H9 (cell line): ENCODE data around the gene ZNF526. TPM values are rescaled to one million over a fixed set of nuclear protein-coding genes. Genes with fewer than 3 reads are reported as not detected.

Experiments
- DNase-seq: peaks from one replicate; pipeline ENCODE4 v3.0.0-alpha.2; 2017
- H2AFZ ChIP-seq: one replicate; pipeline ENCODE4 v1.6.1; 2013; ENCODE audit warnings: mild to moderate bottlenecking, low read length, control low read depth, moderate library complexity
- H2AK5ac ChIP-seq: 2 replicates; pipeline ENCODE4 v1.6.1; 2013; ENCODE audit warnings: low read length, control low read depth, mixed read lengths; ENCODE audit not compliant: insufficient read length
- H2BK120ac ChIP-seq: one replicate; pipeline ENCODE4 v1.6.1; 2013; ENCODE audit warnings: low read depth, mild to moderate bottlenecking, low read length, control low read depth, inconsistent platforms; ENCODE audit not compliant: poor library complexity, severe bottlenecking
- H2BK12ac ChIP-seq: 2 replicates; pipeline ENCODE4 v1.6.1; 2013; ENCODE audit warnings: low read length, control low read depth, mixed read lengths, low read depth; ENCODE audit not compliant: insufficient read length
- H2BK15ac ChIP-seq: 2 replicates; pipeline ENCODE4 v1.6.1; 2013; ENCODE audit warnings: low read depth, low read length, control low read depth
- H2BK20ac ChIP-seq: one replicate; pipeline ENCODE4 v1.6.1; 2013; ENCODE audit warnings: low read depth, mild to moderate bottlenecking, low read length, control low read depth, inconsistent platforms; ENCODE audit not compliant: poor library complexity, severe bottlenecking
- H2BK5ac ChIP-seq: 2 replicates; pipeline ENCODE4 v1.6.1; 2013; ENCODE audit warnings: low read length, control low read depth, mixed read lengths; ENCODE audit not compliant: insufficient read length
- H3K14ac ChIP-seq: 2 replicates; pipeline ENCODE4 v1.6.1; 2013; ENCODE audit warnings: low read length, control low read depth; ENCODE audit not compliant: insufficient read depth
- H3K18ac ChIP-seq: 2 replicates; pipeline ENCODE4 v1.6.1; 2013; ENCODE audit warnings: low read depth, mild to moderate bottlenecking, mixed read lengths, low read length, control low read depth; ENCODE audit not compliant: insufficient read length
- H3K23ac ChIP-seq: 2 replicates; pipeline ENCODE4 v1.6.1; 2013; ENCODE audit warnings: low read length, control low read depth, mixed read lengths, low read depth; ENCODE audit not compliant: insufficient read length
- H3K23me2 ChIP-seq: 2 replicates; pipeline ENCODE4 v1.6.1; 2013; ENCODE audit warnings: low read depth, mild to moderate bottlenecking, mixed read lengths, low read length, control low read depth; ENCODE audit not compliant: insufficient read length, poor library complexity, severe bottlenecking
- H3K27ac ChIP-seq: 2 replicates; pipeline ENCODE4 v1.5.1; 2013; ENCODE audit warnings: low read length, control low read depth, mixed read lengths, low read depth; ENCODE audit not compliant: insufficient read length
- H3K27me3 ChIP-seq: 2 replicates; pipeline ENCODE4 v1.6.1; 2013; ENCODE audit warnings: low read length, control low read depth, inconsistent platforms; ENCODE audit not compliant: insufficient read depth
- H3K4ac ChIP-seq: 2 replicates; pipeline ENCODE4 v1.6.1; 2013; ENCODE audit warnings: low read depth, mild to moderate bottlenecking, control low read depth, inconsistent platforms, low read length, moderate library complexity
- H3K4me1 ChIP-seq: 2 replicates; pipeline ENCODE4 v1.6.1; 2013; ENCODE audit warnings: low read length, control low read depth, inconsistent platforms; ENCODE audit not compliant: insufficient read depth
- H3K4me2 ChIP-seq: 2 replicates; pipeline ENCODE4 v1.6.1; 2013; ENCODE audit warnings: low read length, control low read depth, mixed read lengths; ENCODE audit not compliant: insufficient read length, insufficient read depth
- H3K56ac ChIP-seq: 2 replicates; pipeline ENCODE4 v1.6.1; 2013; ENCODE audit warnings: low read depth, mild to moderate bottlenecking, mixed read lengths, low read length, control low read depth; ENCODE audit not compliant: insufficient read length
- H3K79me1 ChIP-seq: 2 replicates; pipeline ENCODE4 v1.6.1; 2013; ENCODE audit warnings: low read depth, mild to moderate bottlenecking, moderate library complexity, low read length, control low read depth, inconsistent platforms; ENCODE audit not compliant: insufficient read depth, poor library complexity, severe bottlenecking
- H3K79me2 ChIP-seq: 2 replicates; pipeline ENCODE4 v1.6.1; 2013; ENCODE audit warnings: low read length, control low read depth, inconsistent platforms; ENCODE audit not compliant: insufficient read depth
- H3K9ac ChIP-seq: 2 replicates; pipeline ENCODE4 v1.6.1; 2013; ENCODE audit warnings: low read length, control low read depth, mixed read lengths; ENCODE audit not compliant: insufficient read length; ENCODE audit errors: extremely low read depth
- H3K9me3 ChIP-seq: one replicate; pipeline ENCODE4 v1.6.1; 2013; ENCODE audit warnings: low read depth, low read length, inconsistent platforms; ENCODE audit not compliant: control insufficient read depth
- H3T11ph ChIP-seq: one replicate; pipeline ENCODE4 v1.6.1; 2013; ENCODE audit warnings: mild to moderate bottlenecking, low read length, control low read depth, inconsistent platforms
- H4K20me1 ChIP-seq: one replicate; pipeline ENCODE4 v1.6.1; 2013; ENCODE audit not compliant: control insufficient read depth, insufficient read length, insufficient read depth
- H4K5ac ChIP-seq: 2 replicates; pipeline ENCODE4 v1.6.1; 2013; ENCODE audit warnings: low read depth, mild to moderate bottlenecking, mixed read lengths, low read length, control low read depth; ENCODE audit not compliant: insufficient read length
- H4K8ac ChIP-seq: replicated peaks from 2 replicates; pipeline ENCODE4 v1.6.1; 2013; ENCODE audit warnings: low read length, control low read depth, mixed read lengths, low read depth; ENCODE audit not compliant: insufficient read length
- H4K91ac ChIP-seq: 2 replicates; pipeline ENCODE4 v1.6.1; 2013; ENCODE audit warnings: low read depth, mild to moderate bottlenecking, moderate library complexity, mixed read lengths, low read length, control low read depth; ENCODE audit not compliant: insufficient read length
- H3K27ac Mint-ChIP-seq, 3 experiments: 2 replicates in 2 of 3; 3 replicates in 1 of 3; pipeline ENCODE4 v1.8.0; 2020 to 2021; ENCODE audit warnings: mixed read lengths in 3 of 3, mild to moderate bottlenecking in 1 of 3, moderate library complexity in 1 of 3
- H3K27me3 Mint-ChIP-seq: 2 replicates; pipeline ENCODE4 v1.8.0; 2021; ENCODE audit warnings: low read depth, mild to moderate bottlenecking, moderate library complexity, mixed read lengths
- H3K36me3 Mint-ChIP-seq, 3 experiments: 2 replicates in 2 of 3; 3 replicates in 1 of 3; pipeline ENCODE4 v1.8.0; 2020 to 2021; ENCODE audit warnings: low read depth in 3 of 3, mixed read lengths in 3 of 3; ENCODE audit not compliant: insufficient read depth in 1 of 3
- H3K4me1 Mint-ChIP-seq, 2 experiments: 2 replicates each; pipeline ENCODE4 v1.8.0; 2020; ENCODE audit warnings: mixed read lengths in 2 of 2
- H3K4me3 Mint-ChIP-seq, 2 experiments: 2 replicates in 1 of 2; 3 replicates in 1 of 2; pipeline ENCODE4 v1.8.0; 2020 to 2021; ENCODE audit warnings: mild to moderate bottlenecking in 2 of 2, mixed read lengths in 2 of 2, moderate library complexity in 1 of 2
- H3K9me3 Mint-ChIP-seq, 2 experiments: 2 replicates in 1 of 2; 3 replicates in 1 of 2; pipeline ENCODE4 v1.8.0; 2020; ENCODE audit warnings: mild to moderate bottlenecking in 2 of 2, mixed read lengths in 2 of 2, moderate library complexity in 1 of 2
- WGBS: extraction: QIAGEN DNeasy Blood & Tissue Kit; methylation state at CpG from one replicate; pipeline ENCODE4 v1.1.7; 2013; ENCODE audit warnings: missing lambda C conversion rate, low lambda C conversion rate, mixed read lengths; ENCODE audit not compliant: insufficient read length; ENCODE audit errors: extremely low coverage; 5-methylcytosine and 5-hydroxymethylcytosine counted together
- total RNA-seq: library from RNA; stranded (reverse); gene quantifications from 2 replicates; pipeline ENCODE4 v1.2.1, GENCODE V29; 2021
- TF ChIP-seq, protein P1 (sequence below): fragments of 200-600 bp; sonication (generic); conservative IDR thresholded peaks from 3 replicates; pipeline ENCODE4 v1.8.0; 2021; ENCODE audit warnings: antibody characterized with exemption, mild to moderate bottlenecking

ZNF526 gene
- total RNA-seq, 1 experiment from 2014 or later, result 20.5 TPM

DNA sequence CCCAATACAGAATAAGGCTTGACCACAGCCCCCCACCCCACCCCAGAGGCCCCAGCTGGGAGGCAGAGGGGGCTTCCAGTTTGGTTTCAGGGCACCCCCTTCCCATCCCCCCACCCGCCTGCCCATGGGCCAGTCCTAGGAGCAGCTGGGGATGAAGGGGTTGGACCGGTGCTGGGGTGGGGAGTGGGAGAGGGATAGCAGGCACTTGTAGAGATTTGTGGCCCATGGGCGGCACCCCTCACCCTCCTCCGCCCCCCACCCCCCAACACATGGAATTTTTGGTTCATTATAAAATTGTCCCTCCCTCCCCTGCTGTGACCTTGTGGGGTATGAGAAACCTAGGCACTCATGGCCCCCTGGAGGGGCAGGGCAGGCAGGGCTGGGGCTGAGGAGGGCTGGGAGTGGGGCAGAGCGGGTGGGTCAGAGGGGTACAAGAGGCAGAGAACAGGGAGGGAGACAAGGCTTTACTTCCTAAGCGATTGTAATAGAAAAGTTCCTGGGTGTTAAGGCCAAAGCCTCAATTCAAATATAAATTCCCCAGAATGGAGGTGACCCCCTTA lies 27.6 kb downstream of the ZNF526 start:
- Histone ChIP-seq H3K79me2 (peaks cover 3% of the 10 kb centered on the region; the same call in 1 of the 2 replicates), H4K20me1 (no peaks in the 10 kb centered on the region), H4K5ac (no peak overlapping the region)

More for the DNA sequence above, 27.6 kb downstream of the ZNF526 start:
- Histone ChIP-seq H4K8ac (no peak overlapping the region), H2BK120ac (no peak overlapping the region), H2BK12ac (no peak overlapping the region), H3K23me2 (peaks cover 7% of the 10 kb centered on the region), H3K4me1 (peaks cover 6% of the 10 kb centered on the region; the same call in 1 of the 2 replicates), H2BK20ac (no peak overlapping the region), H3K4me2 (no peak overlapping the region), H3K18ac (no peak overlapping the region), H3K27me3 (no peaks in the 10 kb centered on the region), H3K4ac (no peak overlapping the region), H3K9me3 (no peaks in the 10 kb centered on the region), H3K9ac (no peak overlapping the region), H3K56ac (no peak overlapping the region), H3K14ac (no peak overlapping the region), H3T11ph (no peak overlapping the region), H3K79me1 (no peaks in the 10 kb centered on the region), H4K91ac (no peak overlapping the region), H2BK15ac (no peak overlapping the region), H2AK5ac (no peak overlapping the region), H3K27ac (no peak overlapping the region), H2BK5ac (no peak overlapping the region), H2AFZ (no peak overlapping the region), H3K23ac (no peak overlapping the region)
- Mint-ChIP-seq H3K9me3 (no peaks in the 10 kb centered on the region), H3K27me3 (no peaks in the 10 kb centered on the region; the same call in 1 of the 2 replicates), H3K4me3 (no peak overlapping the region), H3K36me3 (peaks cover 5 to 26% (median 18%) of the 10 kb centered on the region in 3 experiments; a peak in 6 of 7 replicates), H3K27ac (no peak overlapping the region), H3K4me1 (peaks cover 35 to 51% of the 10 kb centered on the region in 2 experiments)
- DNase-seq, result no peak
- TF ChIP-seq, protein P1, sequence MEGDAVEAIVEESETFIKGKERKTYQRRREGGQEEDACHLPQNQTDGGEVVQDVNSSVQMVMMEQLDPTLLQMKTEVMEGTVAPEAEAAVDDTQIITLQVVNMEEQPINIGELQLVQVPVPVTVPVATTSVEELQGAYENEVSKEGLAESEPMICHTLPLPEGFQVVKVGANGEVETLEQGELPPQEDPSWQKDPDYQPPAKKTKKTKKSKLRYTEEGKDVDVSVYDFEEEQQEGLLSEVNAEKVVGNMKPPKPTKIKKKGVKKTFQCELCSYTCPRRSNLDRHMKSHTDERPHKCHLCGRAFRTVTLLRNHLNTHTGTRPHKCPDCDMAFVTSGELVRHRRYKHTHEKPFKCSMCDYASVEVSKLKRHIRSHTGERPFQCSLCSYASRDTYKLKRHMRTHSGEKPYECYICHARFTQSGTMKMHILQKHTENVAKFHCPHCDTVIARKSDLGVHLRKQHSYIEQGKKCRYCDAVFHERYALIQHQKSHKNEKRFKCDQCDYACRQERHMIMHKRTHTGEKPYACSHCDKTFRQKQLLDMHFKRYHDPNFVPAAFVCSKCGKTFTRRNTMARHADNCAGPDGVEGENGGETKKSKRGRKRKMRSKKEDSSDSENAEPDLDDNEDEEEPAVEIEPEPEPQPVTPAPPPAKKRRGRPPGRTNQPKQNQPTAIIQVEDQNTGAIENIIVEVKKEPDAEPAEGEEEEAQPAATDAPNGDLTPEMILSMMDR, result no peak
- no CpG with 5 or more reads among the region's 6 CpGs for WGBS
